ENCODE data around the gene SAMD13.

GRCh38 chr1:84278905-84279304, 22.6 kb upstream of the SAMD13 start:
- no peak for TF ChIP-seq CTCF (IDR thresholded peaks at IDR 0.05 in 8 of 11, conservative IDR thresholded peaks at IDR 0.05 in 3 of 11)
- TF ChIP-seq POLR2AphosphoS5 (IDR thresholded peaks at IDR 0.05), result no peak

Data from spleen (tissue), 7 donors.